HCT116 (cell line): Measurements from ENCODE around the gene SGSH. TPM values are rescaled to one million over a fixed set of nuclear protein-coding genes. Genes with fewer than 3 reads are reported as not detected.

ENCODE experiments used
- ATAC-seq: fragments of 200-7000 bp; cut with Tn5 transposase; 2 replicates; pipeline ENCODE4 v1.9.1; 2020; ENCODE audit warnings: mild to moderate bottlenecking, moderate library complexity
- BruUV-seq: library from RNA; stranded (reverse); fragments of 400-500 nt; replicated peaks from 2 replicates; lab custom pipeline; 2021; lab: Mats Ljungman, UMichigan
- CTCF ChIA-PET: fragments of 300-600 bp; sonication (Branson Sonifier 250); formaldehyde crosslinking; loops from one replicate; lab custom pipeline; 2021; ENCODE audit warnings: antibody characterized with exemption; lab: Charles Lee
- POLR2A ChIA-PET: fragments of 300-600, 350-600 bp; sonication (Branson Sonifier 250); formaldehyde crosslinking; loops from one replicate; lab custom pipeline; 2021; ENCODE audit warnings: antibody characterized with exemption; lab: Charles Lee
- RAD21 ChIA-PET, 2 experiments: fragments of 300-600 bp; sonication (Branson Sonifier 250); formaldehyde crosslinking; loops; one replicate each; lab custom pipeline; 2023; ENCODE audit warnings: low total read pairs in 2 of 2; ENCODE audit not compliant: uncharacterized antibody in 2 of 2, unreplicated experiment in 2 of 2, low non-redundant PET in 1 of 2; lab: Charles Lee
- DNase-seq: peaks from one replicate; pipeline ENCODE4 v3.0.0-alpha.2; 2010; ENCODE audit warnings: low read depth, low spot score
- H2AFZ ChIP-seq: fragments of 200-600 bp; shearing (Covaris generic), sonication (generic); 2 replicates; pipeline ENCODE4 v1.6.1; 2017; ENCODE audit warnings: low read depth, mixed run types, mixed read lengths, antibody characterized with exemption, low read length; ENCODE audit not compliant: poor library complexity, severe bottlenecking
- H3K27ac ChIP-seq: 2 replicates; pipeline ENCODE4 v1.5.1; 2012; ENCODE audit warnings: low read depth, low read length
- H3K27me3 ChIP-seq: fragments of 200-600 bp; sonication (generic); 2 replicates; pipeline ENCODE4 v1.6.1; 2016; ENCODE audit warnings: mixed run types, low read length, mixed read lengths; ENCODE audit not compliant: insufficient read depth
- H3K36me3 ChIP-seq, 2 experiments: fragments of 200-500 bp in 1 of 2; fragments of 200-600 bp in 1 of 2; sonication (Bioruptor generic) in 1 of 2; sonication (generic) in 1 of 2; 2 replicates each; pipeline versions ENCODE4 v1.5.1 to v1.6.1; 2014 to 2016; ENCODE audit warnings: low read length in 2 of 2, inconsistent platforms in 1 of 2, mixed read lengths in 1 of 2, mixed run types in 1 of 2; ENCODE audit not compliant: insufficient read depth in 2 of 2, control insufficient read depth in 1 of 2
- H3K4me1 ChIP-seq, 2 experiments: fragments of 200-600 bp in 1 of 2; sonication (generic) in 1 of 2; 2 replicates each; pipeline versions ENCODE4 v1.5.1 to v1.6.1; 2012 to 2017; ENCODE audit warnings: low read length in 2 of 2, inconsistent platforms in 1 of 2, mild to moderate bottlenecking in 1 of 2, mixed read lengths in 1 of 2, mixed run types in 1 of 2, moderate library complexity in 1 of 2; ENCODE audit not compliant: insufficient read depth in 2 of 2, control insufficient read depth in 1 of 2
- H3K4me2 ChIP-seq: fragments of 200-600 bp; sonication (generic); 2 replicates; pipeline ENCODE4 v1.6.1; 2017; ENCODE audit warnings: mixed run types, low read length, mixed read lengths
- H3K4me3 ChIP-seq, 2 experiments: fragments of 200-600 bp in 1 of 2; sonication (generic) in 1 of 2; replicated peaks in 1 of 2; 2 replicates each; pipeline ENCODE4 v1.5.1; 2011 to 2016; ENCODE audit warnings: low read length in 2 of 2, control low read depth in 1 of 2, low read depth in 1 of 2, mild to moderate bottlenecking in 1 of 2, mixed read lengths in 1 of 2, mixed run types in 1 of 2
- H3K79me2 ChIP-seq: fragments of 200-600 bp; sonication (generic); 2 replicates; pipeline ENCODE4 v1.6.1; 2017; ENCODE audit warnings: mild to moderate bottlenecking, mixed run types, low read length, moderate library complexity, mixed read lengths; ENCODE audit not compliant: insufficient read depth
- H3K9ac ChIP-seq: fragments of 200-600 bp; sonication (generic); 2 replicates; pipeline ENCODE4 v1.6.1; 2016; ENCODE audit warnings: low read length, mixed read lengths
- H3K9me2 ChIP-seq: fragments of 200-600 bp; sonication (generic), shearing (Covaris generic); 2 replicates; pipeline ENCODE4 v1.6.1; 2017; ENCODE audit warnings: mixed run types, mild to moderate bottlenecking, moderate library complexity; ENCODE audit not compliant: insufficient read depth
- H3K9me3 ChIP-seq, 2 experiments: fragments of 200-500 bp in 1 of 2; fragments of 200-600 bp in 1 of 2; sonication (Bioruptor generic) in 1 of 2; sonication (generic) in 1 of 2; 2 replicates each; pipeline ENCODE4 v1.6.1; 2014 to 2017; ENCODE audit warnings: low read length in 2 of 2, mixed read lengths in 2 of 2, inconsistent platforms in 1 of 2, low read depth in 1 of 2, mild to moderate bottlenecking in 1 of 2, mixed run types in 1 of 2, moderate library complexity in 1 of 2; ENCODE audit not compliant: control insufficient read depth in 1 of 2, insufficient read depth in 1 of 2
- H4K20me1 ChIP-seq: fragments of 200-600 bp; sonication (generic), shearing (Covaris generic); 2 replicates; pipeline ENCODE4 v1.6.1; 2017; ENCODE audit warnings: mixed run types, mild to moderate bottlenecking, moderate library complexity; ENCODE audit not compliant: insufficient read depth
- ATF3 ChIP-seq: IDR thresholded peaks from 2 replicates; pipeline ENCODE4 v1.6.1; 2012
- CBX3 ChIP-seq: IDR thresholded peaks from 2 replicates; pipeline ENCODE4 v1.6.1; 2012; ENCODE audit warnings: low read depth
- CEBPB ChIP-seq: IDR thresholded peaks from 2 replicates; pipeline ENCODE4 v1.6.1; 2012; ENCODE audit warnings: low read depth
- CTCF ChIP-seq, 3 experiments: fragments of 200-600 bp in 1 of 3; sonication (generic) in 1 of 3; IDR thresholded peaks in 2 of 3; conservative IDR thresholded peaks in 1 of 3; 2 replicates each; pipeline ENCODE4 v1.5.1; 2012 to 2017; ENCODE audit warnings: low read depth in 2 of 3, low read length in 2 of 3, antibody characterized with exemption in 1 of 3, borderline replicate concordance in 1 of 3, control low read depth in 1 of 3, mild to moderate bottlenecking in 1 of 3, mixed read lengths in 1 of 3, mixed run types in 1 of 3, moderate library complexity in 1 of 3; ENCODE audit not compliant: insufficient read depth in 1 of 3
- EGR1 ChIP-seq: IDR thresholded peaks from 2 replicates; pipeline ENCODE4 v1.6.1; 2012; ENCODE audit warnings: low read depth
- EZH2 ChIP-seq: fragments of 200-600 bp; sonication (generic); IDR thresholded peaks from 2 replicates; pipeline ENCODE4 v1.6.1; 2017; ENCODE audit warnings: antibody characterized with exemption, mixed run types
- JUND ChIP-seq: IDR thresholded peaks from 2 replicates; pipeline ENCODE4 v1.6.1; 2012
- POLR2A ChIP-seq: IDR thresholded peaks from 2 replicates; pipeline ENCODE4 v1.7.0; 2011; ENCODE audit warnings: borderline replicate concordance; ENCODE audit not compliant: insufficient read depth, insufficient read length; ENCODE audit errors: extremely low read depth
- POLR2AphosphoS5 ChIP-seq: IDR thresholded peaks from 2 replicates; pipeline ENCODE4 v1.6.1; 2011; ENCODE audit warnings: mild to moderate bottlenecking, low read depth, low read length, moderate library complexity
- RAD21 ChIP-seq: IDR thresholded peaks from 2 replicates; pipeline ENCODE4 v1.6.1; 2012; ENCODE audit warnings: low read depth, mild to moderate bottlenecking
- SIN3A ChIP-seq: IDR thresholded peaks from 2 replicates; pipeline ENCODE4 v1.6.1; 2012; ENCODE audit warnings: low read depth
- SP1 ChIP-seq: IDR thresholded peaks from 2 replicates; pipeline ENCODE4 v1.6.1; 2012; ENCODE audit warnings: low read depth
- SRF ChIP-seq: IDR thresholded peaks from 2 replicates; pipeline ENCODE4 v1.6.1; 2012; ENCODE audit warnings: low read depth
- TCF7L2 ChIP-seq: IDR thresholded peaks from 2 replicates; pipeline ENCODE4 v1.7.0; 2011; ENCODE audit warnings: borderline replicate concordance, inconsistent platforms; ENCODE audit not compliant: insufficient read depth, insufficient read length; ENCODE audit errors: extremely low read depth
- YY1 ChIP-seq: IDR thresholded peaks from 2 replicates; pipeline ENCODE4 v1.6.1; 2011; ENCODE audit warnings: low read length, low read depth, moderate library complexity, mild to moderate bottlenecking; ENCODE audit not compliant: insufficient replicate concordance; ENCODE audit errors: extremely low read depth
- ZFX ChIP-seq: fragments of 450-650 bp; IDR thresholded peaks from 2 replicates; pipeline ENCODE4 v1.6.1; 2017
- intact Hi-C: fragments of 100-400 bp; cut with micrococcal nuclease; formaldehyde crosslinking; loops from 2 replicates; pipeline ENCODE4 v1.10.0; 2022
- total RNA-seq: library from RNA; stranded (reverse); gene quantifications from one replicate; pipeline ENCODE4 v1.2.1, GENCODE V29; 2021; ENCODE audit not compliant: unreplicated experiment
- TF ChIP-seq, protein P1 (sequence below): IDR thresholded peaks from 2 replicates; pipeline ENCODE4 v1.6.1; 2012
- TF ChIP-seq, protein P2 (sequence below): IDR thresholded peaks from 2 replicates; pipeline ENCODE4 v1.6.1; 2011; ENCODE audit warnings: mild to moderate bottlenecking, low read length, moderate library complexity; ENCODE audit not compliant: insufficient replicate concordance; ENCODE audit errors: extremely low read depth

Gene SGSH
- total RNA-seq, 1 experiment from 2014 or later, result 34.4 TPM

- Histone ChIP-seq H2AFZ (no peak overlapping the region), H3K9me3 (no peaks in the 10 kb centered on the region), H4K20me1 (no peaks in the 10 kb centered on the region), H3K4me2 (no peak overlapping the region), H3K4me1 (peaks cover 27 to 43% of the 10 kb centered on the region in 2 experiments), H3K36me3 (no peaks in the 10 kb centered on the region), H3K79me2 (no peaks in the 10 kb centered on the region), H3K9ac (no peak overlapping the region), H3K27me3 (no peaks in the 10 kb centered on the region), H3K4me3 (no peak overlapping the region), H3K27ac (no peak overlapping the region; the same call in 1 of the 2 replicates), H3K9me2 (no peaks in the 10 kb centered on the region)
- no peak for DNase-seq
- TF ChIP-seq CEBPB (no peak), ATF3 (no peak), CTCF (IDR thresholded peaks at IDR 0.05 in 2 of 3, conservative IDR thresholded peaks at IDR 0.05 in 1 of 3; ENCODE audit: borderline replicate concordance in 1 of 3, insufficient read depth in 1 of 3, low read depth in 2 of 3, low read length in 2 of 3) (no peak), JUND (no peak), POLR2AphosphoS5 (no peak), CBX3 (no peak), RAD21 (no peak), SIN3A (no peak), TCF7L2 (no peak), POLR2A (no peak), EGR1 (no peak), YY1 (no peak), SRF (no peak), EZH2 (no peak), ZFX (no peak), SP1 (no peak)
- TF ChIP-seq, protein P1, sequence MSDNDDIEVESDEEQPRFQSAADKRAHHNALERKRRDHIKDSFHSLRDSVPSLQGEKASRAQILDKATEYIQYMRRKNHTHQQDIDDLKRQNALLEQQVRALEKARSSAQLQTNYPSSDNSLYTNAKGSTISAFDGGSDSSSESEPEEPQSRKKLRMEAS, result no peak
- TF ChIP-seq, protein P2, sequence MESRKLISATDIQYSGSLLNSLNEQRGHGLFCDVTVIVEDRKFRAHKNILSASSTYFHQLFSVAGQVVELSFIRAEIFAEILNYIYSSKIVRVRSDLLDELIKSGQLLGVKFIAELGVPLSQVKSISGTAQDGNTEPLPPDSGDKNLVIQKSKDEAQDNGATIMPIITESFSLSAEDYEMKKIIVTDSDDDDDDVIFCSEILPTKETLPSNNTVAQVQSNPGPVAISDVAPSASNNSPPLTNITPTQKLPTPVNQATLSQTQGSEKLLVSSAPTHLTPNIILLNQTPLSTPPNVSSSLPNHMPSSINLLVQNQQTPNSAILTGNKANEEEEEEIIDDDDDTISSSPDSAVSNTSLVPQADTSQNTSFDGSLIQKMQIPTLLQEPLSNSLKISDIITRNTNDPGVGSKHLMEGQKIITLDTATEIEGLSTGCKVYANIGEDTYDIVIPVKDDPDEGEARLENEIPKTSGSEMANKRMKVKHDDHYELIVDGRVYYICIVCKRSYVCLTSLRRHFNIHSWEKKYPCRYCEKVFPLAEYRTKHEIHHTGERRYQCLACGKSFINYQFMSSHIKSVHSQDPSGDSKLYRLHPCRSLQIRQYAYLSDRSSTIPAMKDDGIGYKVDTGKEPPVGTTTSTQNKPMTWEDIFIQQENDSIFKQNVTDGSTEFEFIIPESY, result no peak
- ATAC-seq, result no peak
- BruUV-seq, result no TSS peak
- intact Hi-C loops, result loop anchor here (2.0 kb wide), 1 partner anchor 243 kb away; no protein-coding TSS in a partner anchor
- CTCF ChIA-PET, result interaction anchor here (1.0 kb wide), 1 partner anchor 150 kb away, joined by 3 read pairs; the partner anchor contains the start of gene GAA
- RAD21 ChIA-PET, result interaction anchor here in 1 of 2 experiments (0.6 kb wide), 1 partner anchor 249 kb away, joined by 4 read pairs; no protein-coding TSS in a partner anchor
- POLR2A ChIA-PET, result no interaction called here
Observed at GRCh38 chr17:80251966-80252365, 31.8 kb upstream of the SGSH start.
